ENCODE measurements around the gene ARMC7.

- TF ChIP-seq, protein P1, sequence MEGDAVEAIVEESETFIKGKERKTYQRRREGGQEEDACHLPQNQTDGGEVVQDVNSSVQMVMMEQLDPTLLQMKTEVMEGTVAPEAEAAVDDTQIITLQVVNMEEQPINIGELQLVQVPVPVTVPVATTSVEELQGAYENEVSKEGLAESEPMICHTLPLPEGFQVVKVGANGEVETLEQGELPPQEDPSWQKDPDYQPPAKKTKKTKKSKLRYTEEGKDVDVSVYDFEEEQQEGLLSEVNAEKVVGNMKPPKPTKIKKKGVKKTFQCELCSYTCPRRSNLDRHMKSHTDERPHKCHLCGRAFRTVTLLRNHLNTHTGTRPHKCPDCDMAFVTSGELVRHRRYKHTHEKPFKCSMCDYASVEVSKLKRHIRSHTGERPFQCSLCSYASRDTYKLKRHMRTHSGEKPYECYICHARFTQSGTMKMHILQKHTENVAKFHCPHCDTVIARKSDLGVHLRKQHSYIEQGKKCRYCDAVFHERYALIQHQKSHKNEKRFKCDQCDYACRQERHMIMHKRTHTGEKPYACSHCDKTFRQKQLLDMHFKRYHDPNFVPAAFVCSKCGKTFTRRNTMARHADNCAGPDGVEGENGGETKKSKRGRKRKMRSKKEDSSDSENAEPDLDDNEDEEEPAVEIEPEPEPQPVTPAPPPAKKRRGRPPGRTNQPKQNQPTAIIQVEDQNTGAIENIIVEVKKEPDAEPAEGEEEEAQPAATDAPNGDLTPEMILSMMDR (IDR thresholded peaks at IDR 0.05): no peak
- no peak for TF ChIP-seq POLR2A (IDR thresholded peaks at IDR 0.05)
Observed at GRCh38 chr17:75115555-75115954, 5.8 kb downstream of the ARMC7 start.
